ENCODE measurements around the gene CLMN. TPM values are rescaled to one million over a fixed set of nuclear protein-coding genes. Genes with fewer than 3 reads are reported as not detected.

CLMN gene
- total and polyA plus RNA-seq, 2 experiments from 2014 or later: 15.7 to 40.0 TPM

- Histone ChIP-seq H3K27me3 (no peaks in the 10 kb centered on the region), H3K79me2 (no peaks in the 10 kb centered on the region), H3K36me3 (replicated peaks; ENCODE audit: insufficient read depth, low read depth) (no peaks in the 10 kb centered on the region), H3K4me3 (no peak overlapping the region), H3K4me2 (no peak overlapping the region), H3K4me1 (ENCODE audit: insufficient read depth) (no peaks in the 10 kb centered on the region), H3K9me3 (ENCODE audit: low read depth) (no peaks in the 10 kb centered on the region), H2AFZ (no peak overlapping the region), H3K27ac (no peak overlapping the region), H4K20me1 (ENCODE audit: insufficient read depth, poor library complexity, severe bottlenecking) (no peaks in the 10 kb centered on the region), H3K9me2 (replicated peaks; ENCODE audit: insufficient read depth) (no peaks in the 10 kb centered on the region)
- TF ChIP-seq EZH2phosphoT487 (IDR thresholded peaks at IDR 0.05; ENCODE audit: low read depth, severe bottlenecking, unreplicated experiment) (no peak), EZH2 (IDR thresholded peaks at IDR 0.05; ENCODE audit: borderline replicate concordance) (no peak), CTCF (IDR thresholded peaks at IDR 0.05; ENCODE audit: poor library complexity) (no peak)
- WGBS (ENCODE audit: low lambda C conversion rate, missing lambda C conversion rate): 80% methylated on average over 7 of the region's 7 CpGs
- no peak for DNase-seq (ENCODE audit: low spot score)
Observed at GRCh38 chr14:95323917-95324316, 4.2 kb upstream of the CLMN start.

DNA sequence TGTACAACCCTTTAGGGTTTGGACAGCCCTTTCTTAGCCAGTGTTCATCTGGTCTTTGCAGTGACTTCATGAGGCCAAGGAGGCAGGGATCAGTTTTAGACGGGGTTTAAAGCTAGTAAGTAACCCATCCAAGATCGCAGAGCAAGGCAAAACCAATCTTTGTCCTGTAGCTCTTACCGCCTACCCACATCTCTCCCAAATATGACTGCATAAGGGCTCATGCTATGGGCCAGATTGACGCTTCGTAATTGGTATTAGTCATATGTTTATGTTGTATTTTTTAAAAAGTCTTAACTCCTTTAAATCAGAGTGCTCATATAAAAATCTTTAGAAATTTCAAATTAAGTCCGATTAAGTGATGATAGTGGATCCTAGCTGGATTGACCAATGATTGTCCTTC, 3.7 kb upstream of the CLMN start:
- H4K20me1 ChIP-seq (ENCODE audit: insufficient read depth, poor library complexity, severe bottlenecking): no peaks in the 10 kb centered on the region

DNA sequence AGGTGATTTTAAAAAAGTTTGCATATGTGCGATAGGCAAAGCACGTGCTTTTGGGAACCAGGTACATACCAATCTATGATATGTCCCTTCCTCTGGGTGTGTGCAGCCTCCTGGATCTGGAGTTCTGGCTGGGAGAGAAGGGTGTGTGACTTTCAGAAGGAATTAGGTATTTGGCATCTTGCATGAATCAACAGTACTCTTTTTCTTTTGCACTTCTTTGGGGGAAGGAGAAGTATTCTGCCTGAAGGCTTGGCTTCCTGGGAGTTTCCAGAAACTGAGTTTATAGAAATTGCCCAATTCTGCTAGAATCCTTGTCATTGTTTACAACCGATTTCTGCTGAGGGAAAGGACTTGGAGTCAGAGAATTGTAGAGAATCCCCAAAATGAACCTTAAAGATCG, 2.9 kb upstream of the CLMN start:
- H3K36me3 ChIP-seq (replicated peaks; ENCODE audit: insufficient read depth, low read depth): no peaks in the 10 kb centered on the region
- peaks cover 3% of the 10 kb centered on the region for H3K4me1 ChIP-seq (ENCODE audit: insufficient read depth)
- no peaks in the 10 kb centered on the region for H3K9me3 ChIP-seq (ENCODE audit: low read depth)
- no peaks in the 10 kb centered on the region for H4K20me1 ChIP-seq (ENCODE audit: insufficient read depth, poor library complexity, severe bottlenecking)
- no peaks in the 10 kb centered on the region for H3K27me3 ChIP-seq
- 88% methylated on average over 4 of the region's 4 CpGs for WGBS (ENCODE audit: low lambda C conversion rate, missing lambda C conversion rate)
- H3K9me2 ChIP-seq (replicated peaks; ENCODE audit: insufficient read depth): no peaks in the 10 kb centered on the region
- no peaks in the 10 kb centered on the region for H3K79me2 ChIP-seq
- no peak overlapping the region for H3K27ac ChIP-seq
- H3K4me3 ChIP-seq: no peak overlapping the region
- H3K4me2 ChIP-seq: no peak overlapping the region
- H2AFZ ChIP-seq: no peak overlapping the region
- no peak for DNase-seq (ENCODE audit: low spot score)
- TF ChIP-seq EZH2 (IDR thresholded peaks at IDR 0.05; ENCODE audit: borderline replicate concordance) (no peak), CTCF (IDR thresholded peaks at IDR 0.05; ENCODE audit: poor library complexity) (no peak), EZH2phosphoT487 (IDR thresholded peaks at IDR 0.05; ENCODE audit: low read depth, severe bottlenecking, unreplicated experiment) (no peak)

More for the DNA sequence above, 3.7 kb upstream of the CLMN start:
- no peak overlapping the region for H3K4me3 ChIP-seq
- no peaks in the 10 kb centered on the region for H3K27me3 ChIP-seq
- no peak for DNase-seq (ENCODE audit: low spot score)
- 88% methylated on average over 6 of the region's 6 CpGs for WGBS (ENCODE audit: low lambda C conversion rate, missing lambda C conversion rate)
- H3K9me3 ChIP-seq (ENCODE audit: low read depth): no peaks in the 10 kb centered on the region
- no peak overlapping the region for H3K4me2 ChIP-seq
- no peaks in the 10 kb centered on the region for H3K79me2 ChIP-seq
- peaks cover 2% of the 10 kb centered on the region for H3K4me1 ChIP-seq (ENCODE audit: insufficient read depth)
- no peak for TF ChIP-seq CTCF (IDR thresholded peaks at IDR 0.05; ENCODE audit: poor library complexity)
- no peak for TF ChIP-seq EZH2phosphoT487 (IDR thresholded peaks at IDR 0.05; ENCODE audit: low read depth, severe bottlenecking, unreplicated experiment)
- TF ChIP-seq EZH2 (IDR thresholded peaks at IDR 0.05; ENCODE audit: borderline replicate concordance): no peak
- no peak overlapping the region for H3K27ac ChIP-seq
- H2AFZ ChIP-seq: no peak overlapping the region
- no peaks in the 10 kb centered on the region for H3K9me2 ChIP-seq (replicated peaks; ENCODE audit: insufficient read depth)
- H3K36me3 ChIP-seq (replicated peaks; ENCODE audit: insufficient read depth, low read depth): no peaks in the 10 kb centered on the region
